Mammary epithelial cell (primary cell): Measurements from ENCODE around the gene EFNA5.

ENCODE experiments used
- CTCF ChIP-seq, 2 donors: IDR thresholded peaks in 1 of 2; conservative IDR thresholded peaks in 1 of 2; 2 replicates each; pipeline ENCODE4 v1.5.1; 2011 to 2012; ENCODE audit warnings: inconsistent platforms in 2 of 2, low read length in 2 of 2, mild to moderate bottlenecking in 2 of 2, control low read depth in 1 of 2, low read depth in 1 of 2; ENCODE audit not compliant: insufficient read depth in 1 of 2; ENCODE audit errors: extremely low read depth in 1 of 2
- EZH2 ChIP-seq: IDR thresholded peaks from 2 replicates; pipeline ENCODE4 v1.6.1; 2012; ENCODE audit warnings: low read length, inconsistent platforms, borderline replicate concordance

GRCh38 chr5:107670932-107671741 is at the start of gene EFNA5:
- TF ChIP-seq CTCF (conservative IDR thresholded peaks at IDR 0.05 in 1 of 2, IDR thresholded peaks at IDR 0.05 in 1 of 2; ENCODE audit: extremely low read depth in 1 of 2, insufficient read depth in 1 of 2, low read depth in 1 of 2, low read length in 2 of 2): no peak
- no peak for TF ChIP-seq EZH2
